ENCODE data around the gene HTRA2. TPM values are rescaled to one million over a fixed set of nuclear protein-coding genes. Genes with fewer than 3 reads are reported as not detected.
A peak's percentile ranks its signal among the peaks of the same experiment; 100 is the strongest.

Gene HTRA2
- polyA plus RNA-seq, 1 donor, result 28.8 TPM

DNA sequence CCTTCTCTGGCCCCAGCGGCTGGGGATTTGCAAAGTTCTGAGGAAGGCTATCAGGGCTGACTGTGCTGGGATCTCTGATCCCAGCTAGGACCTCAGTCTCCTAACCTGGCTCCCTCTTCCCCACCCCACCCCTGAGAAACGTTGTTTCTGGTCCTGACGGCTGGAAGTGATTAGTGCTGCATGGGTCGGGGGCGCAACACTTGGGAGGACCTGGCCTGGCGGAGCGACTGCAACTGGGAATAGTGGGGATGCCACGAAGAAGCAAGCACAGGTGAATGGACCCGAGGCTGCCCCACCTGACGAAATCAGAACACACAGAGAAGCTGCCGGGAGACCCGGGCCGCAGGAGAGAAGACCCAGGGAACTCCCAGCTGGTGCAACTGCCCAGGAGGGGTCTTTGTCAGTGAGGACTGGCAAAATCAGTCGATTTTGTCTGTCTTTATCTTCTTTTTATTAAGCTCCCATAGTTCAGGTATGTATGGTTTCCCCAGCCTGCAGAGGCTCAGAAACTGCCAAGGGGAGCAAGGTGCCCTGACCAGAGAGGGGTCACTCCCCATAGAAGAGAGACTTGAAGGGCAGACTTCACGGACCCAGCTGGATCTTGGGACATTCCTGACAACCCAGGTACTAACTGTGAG is 29.7 kb upstream of the HTRA2 start:
- DNase-seq (ENCODE audit: low read depth), result no peak

DNA sequence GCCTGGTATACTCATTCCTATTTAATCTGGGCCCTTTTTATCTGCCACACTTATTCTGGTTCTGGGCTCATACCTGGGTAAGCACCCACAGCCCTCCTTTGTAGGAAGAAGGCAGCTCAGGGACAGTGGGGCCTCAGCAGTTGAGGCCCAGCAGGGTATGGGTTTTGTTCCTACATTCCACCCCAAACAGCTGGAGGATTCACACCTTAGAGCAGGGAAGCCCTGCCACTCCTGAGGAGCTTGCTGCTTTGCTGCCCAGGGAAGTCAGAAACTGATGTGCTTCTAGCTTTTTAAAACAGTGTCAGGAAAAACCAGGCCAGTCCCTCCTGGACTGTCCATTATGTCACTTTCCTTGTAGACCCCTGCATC is 29.2 kb upstream of the HTRA2 start:
- DNase-seq (ENCODE audit: low read depth), result no peak

DNA sequence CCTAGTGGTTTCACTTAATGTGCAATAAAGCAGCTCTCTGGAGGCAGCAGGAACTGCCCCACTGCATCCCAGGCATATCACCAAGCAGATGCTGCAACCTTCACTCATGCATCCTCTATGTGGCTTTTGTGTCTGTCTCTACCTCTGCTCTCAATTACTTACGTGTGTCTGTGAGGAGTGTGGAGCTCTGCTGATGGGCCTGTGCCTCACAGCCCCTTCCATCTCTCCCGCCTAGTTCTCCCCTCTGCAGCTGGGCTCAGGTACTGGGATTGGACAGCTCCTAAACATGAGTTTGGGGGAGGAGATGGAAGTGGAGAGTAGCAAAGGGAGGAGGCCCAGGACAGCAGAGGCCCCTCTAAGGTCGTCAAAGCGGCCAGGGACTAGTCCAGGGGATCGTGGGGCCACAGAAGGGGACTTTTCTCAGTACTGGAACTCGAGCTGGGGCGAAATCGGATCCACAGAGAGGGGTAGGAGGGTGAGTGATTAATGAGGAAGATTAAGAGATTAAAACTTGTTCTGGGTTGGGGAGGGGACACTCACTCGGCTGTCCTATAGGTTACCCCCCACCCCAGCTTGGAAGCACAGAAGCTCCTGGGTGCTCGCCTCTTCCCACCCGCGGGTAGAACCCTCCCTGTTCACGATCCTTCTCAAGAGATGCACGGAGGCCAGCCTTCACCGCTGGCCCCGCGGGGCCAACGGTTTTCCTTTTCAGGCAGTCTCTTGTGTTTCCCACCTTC is 28.2 kb upstream of the HTRA2 start:
- no peak for DNase-seq (ENCODE audit: low read depth)

DNA sequence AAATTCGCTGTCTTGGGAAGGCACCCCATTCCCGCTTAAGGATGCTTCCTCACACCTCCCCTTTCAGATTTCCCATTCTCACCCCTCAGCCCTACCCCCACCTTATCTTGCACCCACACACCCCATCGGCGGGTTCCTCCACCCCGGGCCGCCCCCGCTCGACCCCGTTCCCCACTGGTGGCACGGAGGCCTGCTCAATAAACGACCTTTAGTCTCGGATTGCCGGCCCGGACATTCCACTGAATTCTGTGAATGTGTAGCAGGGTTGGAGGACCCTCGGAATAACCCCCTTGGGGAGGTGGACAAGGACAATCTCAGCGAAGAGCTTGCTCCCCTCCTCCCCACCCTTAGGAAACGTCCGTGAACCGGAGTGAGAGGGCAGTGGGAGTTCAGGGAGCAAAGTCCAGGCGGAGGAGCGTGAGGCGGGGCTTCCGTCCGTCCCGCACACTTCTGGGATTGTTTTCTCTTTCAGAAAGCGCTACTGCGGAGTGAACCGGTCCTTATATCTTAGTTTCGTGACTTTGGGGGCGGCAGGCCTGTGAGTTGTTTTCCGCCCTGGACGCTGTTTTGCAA is 27.5 kb upstream of the HTRA2 start:
- DNase-seq (ENCODE audit: low read depth), result no peak

DNA sequence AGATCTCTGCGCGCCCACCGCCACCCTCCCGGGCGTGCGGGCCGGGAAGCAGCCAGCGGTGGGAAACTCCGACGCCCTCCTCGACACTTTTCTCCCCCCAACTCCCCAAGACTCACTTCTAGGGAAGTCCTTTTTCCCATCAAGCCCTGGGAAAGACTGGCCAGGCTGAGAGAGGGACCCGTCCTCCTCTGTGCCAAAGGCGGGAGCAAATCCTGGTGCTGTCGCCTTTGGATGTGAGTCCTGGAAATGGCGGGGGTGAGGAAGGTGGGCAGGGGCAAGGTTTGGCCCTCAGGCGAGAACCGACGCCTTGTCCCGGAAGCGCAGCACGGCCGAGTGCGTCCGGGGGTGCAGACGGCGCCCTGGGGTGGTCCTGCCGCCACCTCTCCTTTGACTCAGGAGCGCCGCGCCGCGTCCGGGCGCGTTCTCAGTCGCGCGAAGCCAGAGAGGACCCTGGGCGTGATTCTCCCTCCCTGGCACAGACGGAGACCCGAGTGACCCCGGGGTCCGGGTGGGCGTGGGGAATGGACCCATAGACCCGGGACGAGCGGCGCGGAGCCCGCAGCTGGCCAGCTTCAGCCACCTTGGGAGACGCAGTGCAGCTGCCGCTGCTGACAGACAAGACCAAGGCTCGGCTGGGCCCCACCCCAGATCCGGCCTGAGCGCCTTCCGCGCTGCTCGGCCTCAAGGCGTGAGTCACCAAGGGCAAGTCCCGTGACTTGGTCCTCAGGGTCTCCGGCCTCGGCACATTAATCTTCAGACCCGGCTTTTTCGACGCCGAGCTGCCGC is 26.8 kb upstream of the HTRA2 start:
- DNase-seq (ENCODE audit: low read depth), result no peak

DNA sequence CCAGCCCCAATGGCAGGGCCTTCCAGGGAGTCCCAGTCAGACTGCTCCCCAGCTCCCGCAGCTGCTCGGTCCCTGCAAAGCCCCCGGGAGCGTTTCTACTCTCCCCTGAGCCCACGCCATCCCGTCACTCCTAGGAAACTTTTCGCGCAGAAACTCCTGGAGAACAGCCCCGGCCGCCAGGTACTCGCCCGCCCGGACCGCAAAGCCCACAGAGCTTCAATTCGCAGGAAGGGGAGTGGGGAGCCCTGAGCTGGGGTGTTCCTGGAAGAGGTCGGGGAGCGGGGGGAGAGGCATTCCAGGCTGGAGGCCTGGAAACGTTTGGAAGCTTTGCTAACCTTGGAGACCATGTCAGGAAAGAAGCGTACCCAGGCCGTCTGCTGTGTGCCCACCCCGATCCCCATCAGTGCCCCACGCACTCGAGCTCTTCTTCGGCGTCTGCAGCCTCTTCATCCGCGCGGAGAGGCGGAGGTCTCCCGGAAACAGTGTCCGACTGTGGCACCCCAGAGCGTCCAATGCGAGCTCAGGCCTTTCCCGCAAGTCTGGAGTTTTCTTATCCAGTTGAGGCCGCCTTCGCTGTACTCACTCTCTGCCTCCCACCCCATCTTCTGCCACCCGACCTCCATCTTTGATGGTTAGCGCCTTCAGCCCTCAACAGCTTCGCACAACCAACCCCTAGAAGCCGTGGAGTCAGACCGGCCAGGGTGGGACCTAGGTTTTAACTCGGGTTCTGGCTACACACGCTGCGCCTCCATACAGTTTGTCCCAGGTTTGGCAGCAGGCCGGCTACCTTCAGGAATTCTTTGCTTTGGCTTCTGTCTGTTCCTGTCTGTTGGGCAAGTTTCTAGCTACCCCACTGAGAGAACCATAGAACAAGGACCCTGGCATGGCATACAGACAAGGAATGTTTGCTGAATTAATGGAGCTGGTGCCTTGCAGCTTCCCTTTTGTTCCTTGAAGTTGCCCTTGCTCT is 25.9 kb upstream of the HTRA2 start:
- DNase-seq (ENCODE audit: low read depth), result no peak

DNA sequence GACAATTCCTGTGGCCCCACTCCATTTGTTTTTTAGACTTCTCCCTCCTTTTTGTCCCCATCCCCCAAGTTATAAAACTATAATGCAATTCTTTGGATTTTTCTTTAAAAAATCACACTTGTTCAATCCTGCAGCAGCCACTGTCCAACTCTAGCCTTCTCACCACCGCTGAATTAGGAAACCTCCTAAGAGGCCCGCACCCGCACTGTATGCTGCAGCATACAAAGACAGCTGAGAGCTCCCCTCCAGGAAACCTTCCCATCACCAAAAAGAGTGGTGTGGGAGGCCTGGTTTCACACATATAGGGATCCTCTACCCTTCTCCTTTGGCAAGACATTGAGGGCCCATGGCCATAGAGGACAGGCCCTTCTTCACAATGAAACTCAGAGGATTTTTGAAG is 25.1 kb upstream of the HTRA2 start:
- no peak for DNase-seq (ENCODE audit: low read depth)

DNA sequence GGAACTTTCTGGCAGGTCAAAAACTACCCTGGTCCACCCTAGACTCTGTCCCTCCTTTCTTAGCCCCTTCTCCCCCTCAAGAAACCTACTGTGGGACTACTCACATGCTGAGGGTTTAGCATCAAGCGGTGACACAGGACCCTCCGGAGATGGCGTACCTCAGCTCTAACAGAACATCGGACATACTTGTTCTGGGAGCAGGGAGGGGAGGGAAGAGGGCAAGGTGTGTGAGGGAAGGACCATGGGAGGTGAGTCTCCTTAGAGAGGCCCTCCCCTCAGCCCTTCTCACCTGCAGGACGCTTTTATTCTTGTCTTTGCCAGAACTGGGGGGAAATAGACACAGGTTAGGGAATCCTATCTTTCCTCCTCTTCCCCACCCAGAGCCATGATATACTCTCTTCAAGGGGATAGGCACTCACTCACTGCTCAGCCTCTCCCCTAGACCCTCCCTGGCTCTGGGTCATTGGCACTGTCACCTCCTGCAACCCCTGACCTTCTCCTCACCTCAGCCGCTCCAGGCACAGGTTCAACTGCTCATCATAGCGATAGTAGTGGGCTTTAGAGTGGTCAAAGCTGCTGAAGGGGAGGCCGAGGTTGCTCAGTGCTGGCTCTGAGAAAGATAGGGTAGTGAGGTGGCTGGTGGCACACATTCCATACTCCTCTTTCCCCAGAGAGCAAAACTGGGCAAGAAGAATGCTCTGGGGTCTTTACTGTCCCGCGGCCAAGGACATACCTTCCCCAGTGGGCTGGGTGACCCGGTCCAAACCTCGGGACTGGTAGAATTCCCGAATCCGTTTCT is 24.1 kb upstream of the HTRA2 start:
- DNase-seq (ENCODE audit: low read depth), result no peak

DNA sequence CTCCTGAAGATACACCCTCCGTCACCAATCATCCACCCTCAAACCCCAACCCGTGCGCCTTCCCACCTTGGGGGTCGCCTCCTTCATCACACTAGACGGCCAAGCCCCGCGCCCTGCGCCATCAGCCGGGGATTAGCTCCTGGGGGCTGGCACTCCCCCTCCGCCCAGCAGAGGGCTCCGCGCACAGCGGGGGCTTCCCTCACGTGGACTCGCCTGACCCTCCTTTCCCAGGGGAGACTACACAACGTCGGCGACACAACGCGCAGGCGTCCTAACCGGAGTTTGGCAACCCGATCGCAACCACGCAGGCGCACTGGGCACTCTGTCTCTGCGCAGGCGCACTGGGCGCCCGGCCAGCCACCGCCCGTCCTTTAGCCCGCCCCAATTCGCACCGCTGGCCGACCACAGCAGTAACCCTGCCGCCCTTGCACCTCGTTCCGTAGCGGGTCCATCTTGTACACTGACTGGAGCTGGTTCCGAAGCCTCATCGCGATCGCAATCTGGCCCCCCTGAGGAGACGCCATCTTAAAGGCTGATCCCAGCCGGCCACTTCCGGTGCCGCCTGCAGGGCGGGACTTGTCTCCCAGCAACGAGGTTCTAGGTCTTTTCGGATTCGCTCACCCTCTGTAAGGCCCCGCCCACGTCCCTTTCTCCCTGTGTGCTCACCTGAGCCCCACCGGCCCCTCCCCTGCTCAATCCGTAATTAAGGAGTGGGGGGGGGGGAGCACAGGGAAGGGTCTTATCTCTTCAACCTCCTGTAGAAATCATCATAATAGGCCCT is 22.4 kb upstream of the HTRA2 start, which contains the start of gene PCGF1:
Gene PCGF1 (minus strand): TSS at position 551 of the 781 bp plus-strand sequence. CDS start 27 bp downstream, at position 524.
- peak; percentile 97 for DNase-seq (ENCODE audit: low read depth)

DNA sequence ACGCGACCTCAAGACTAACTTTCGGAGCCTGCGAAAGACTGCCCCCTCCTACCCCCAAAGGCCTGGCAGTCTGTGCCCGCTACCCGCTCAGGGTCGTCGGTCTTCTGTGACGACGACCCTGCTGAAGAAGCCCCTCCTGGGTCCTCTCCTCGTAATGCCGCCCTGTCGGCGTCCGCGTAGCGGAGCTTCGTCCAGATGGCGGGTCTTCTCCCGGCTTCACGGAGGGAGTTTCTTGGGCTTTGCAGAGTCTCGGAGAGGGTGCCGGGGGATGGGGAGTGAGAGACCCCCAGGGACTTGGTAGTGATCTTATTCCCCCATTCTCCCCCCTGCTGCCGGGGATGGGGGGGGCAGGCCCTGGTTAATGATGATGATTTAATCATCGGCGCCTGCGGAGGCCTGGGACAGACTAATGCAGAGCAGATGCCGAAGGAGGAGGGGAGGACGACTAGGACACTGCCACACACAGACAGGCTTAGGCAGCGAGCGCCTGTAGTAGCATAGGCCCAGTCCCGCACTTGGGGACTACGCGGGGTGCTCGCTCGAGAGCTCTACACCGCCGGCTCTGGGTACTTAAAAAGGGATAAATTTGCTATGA is 21.7 kb upstream of the HTRA2 start:
- no peak for DNase-seq (ENCODE audit: low read depth)

DNA sequence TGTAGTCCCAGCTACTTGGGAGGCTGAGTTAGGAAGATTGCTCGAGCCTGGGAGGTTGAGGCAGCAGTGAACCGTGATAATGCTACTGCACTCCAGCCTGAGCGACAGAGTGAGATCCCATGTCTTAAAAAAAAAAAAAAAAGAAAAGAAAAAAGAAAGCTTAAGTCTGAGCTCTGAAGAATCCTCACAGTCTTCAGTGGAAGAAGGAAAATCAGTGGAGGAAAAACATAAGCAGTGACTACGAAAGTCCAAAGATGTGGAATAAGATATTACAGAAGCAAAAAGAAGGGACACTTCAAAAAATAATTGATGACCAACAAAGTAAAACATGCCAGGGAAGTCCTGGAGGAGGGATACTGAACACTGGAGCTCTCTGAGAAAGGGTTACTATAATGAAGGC is 19.5 kb upstream of the HTRA2 start:
- no peak for DNase-seq (ENCODE audit: low read depth)

DNA sequence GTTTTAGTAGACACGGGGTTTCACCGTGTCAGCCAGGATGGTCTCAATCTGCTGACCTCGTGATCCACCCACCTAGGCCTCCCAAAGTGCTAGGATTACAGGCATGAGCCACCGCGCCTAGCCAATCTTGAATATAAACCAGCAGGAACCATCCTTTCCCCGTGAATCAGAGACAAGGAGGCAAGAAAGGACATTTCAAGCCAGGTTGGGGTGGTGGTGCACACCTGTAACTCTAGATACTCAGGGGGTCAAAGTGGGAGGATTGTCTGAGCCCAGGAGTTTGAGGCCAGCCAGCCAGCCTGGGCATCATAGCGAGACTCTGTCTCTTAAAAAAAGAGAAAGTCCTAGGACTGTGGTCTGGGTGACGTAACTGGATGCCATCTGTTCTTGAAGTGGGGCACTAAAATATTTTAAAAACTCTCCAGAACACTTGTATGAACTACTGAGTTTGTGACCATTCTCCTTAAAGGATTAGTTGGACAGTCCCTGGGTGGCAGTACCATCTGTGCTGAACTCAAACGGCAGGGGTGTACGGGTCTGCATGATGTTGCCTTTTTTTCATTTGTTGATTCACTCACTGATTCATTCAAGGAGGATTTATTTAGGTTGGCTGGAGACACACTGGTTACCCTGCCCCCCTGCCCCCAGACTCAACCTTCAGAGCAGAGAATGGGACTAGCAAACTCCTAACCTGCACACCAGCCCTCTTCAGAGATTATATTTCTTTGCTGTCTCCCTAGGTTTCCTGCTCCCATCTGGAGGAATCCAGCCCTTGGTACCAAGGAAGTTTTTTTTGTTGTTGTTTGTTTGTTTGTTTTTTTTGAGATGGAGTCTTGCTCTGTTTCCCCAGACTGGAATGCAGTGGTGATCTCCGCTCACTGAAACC is 18.4 kb upstream of the HTRA2 start:
- no peak for DNase-seq (ENCODE audit: low read depth)

DNA sequence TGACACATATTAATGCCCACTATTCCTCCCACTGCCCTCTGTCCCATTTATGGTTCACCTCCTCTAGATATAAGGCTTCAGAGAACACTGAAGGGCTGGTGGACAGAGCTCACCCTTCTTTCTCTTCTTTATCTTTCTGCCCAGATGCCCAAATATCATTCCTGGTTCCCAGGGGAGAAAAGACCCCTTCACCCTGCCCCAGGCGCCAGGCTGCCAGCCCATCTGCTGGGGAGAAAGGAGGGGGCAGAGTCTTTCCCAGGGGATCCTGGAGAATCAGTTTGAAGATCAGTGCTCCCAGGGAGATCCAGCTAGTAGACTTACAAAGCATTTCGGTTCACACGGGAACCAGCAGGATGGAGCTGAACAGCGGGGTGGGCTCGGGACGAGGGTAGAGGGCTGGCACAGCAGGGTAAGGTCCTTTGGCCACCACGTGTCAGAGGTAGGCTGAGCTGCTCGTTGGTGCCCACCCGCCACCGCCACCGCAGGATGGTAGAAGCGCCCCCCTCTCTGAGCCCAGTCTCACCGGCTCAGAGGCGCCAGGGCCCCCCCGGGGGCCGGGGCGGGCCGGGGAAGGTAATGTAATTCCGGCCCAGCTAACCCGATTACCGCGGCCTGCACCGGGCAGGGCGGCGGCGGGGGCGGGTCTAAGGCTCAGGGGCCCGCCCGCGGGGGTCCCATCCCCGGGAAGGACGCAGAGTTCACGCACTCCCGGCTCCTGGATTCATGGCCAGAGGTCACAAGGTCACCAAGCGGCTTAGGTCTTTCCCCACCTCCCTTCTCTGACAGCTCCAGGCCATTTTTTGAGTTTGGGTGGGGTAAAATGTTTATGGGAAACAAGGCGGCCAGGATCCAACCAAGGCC is 16.8 kb upstream of the HTRA2 start:
- DNase-seq (ENCODE audit: low read depth), result no peak

DNA sequence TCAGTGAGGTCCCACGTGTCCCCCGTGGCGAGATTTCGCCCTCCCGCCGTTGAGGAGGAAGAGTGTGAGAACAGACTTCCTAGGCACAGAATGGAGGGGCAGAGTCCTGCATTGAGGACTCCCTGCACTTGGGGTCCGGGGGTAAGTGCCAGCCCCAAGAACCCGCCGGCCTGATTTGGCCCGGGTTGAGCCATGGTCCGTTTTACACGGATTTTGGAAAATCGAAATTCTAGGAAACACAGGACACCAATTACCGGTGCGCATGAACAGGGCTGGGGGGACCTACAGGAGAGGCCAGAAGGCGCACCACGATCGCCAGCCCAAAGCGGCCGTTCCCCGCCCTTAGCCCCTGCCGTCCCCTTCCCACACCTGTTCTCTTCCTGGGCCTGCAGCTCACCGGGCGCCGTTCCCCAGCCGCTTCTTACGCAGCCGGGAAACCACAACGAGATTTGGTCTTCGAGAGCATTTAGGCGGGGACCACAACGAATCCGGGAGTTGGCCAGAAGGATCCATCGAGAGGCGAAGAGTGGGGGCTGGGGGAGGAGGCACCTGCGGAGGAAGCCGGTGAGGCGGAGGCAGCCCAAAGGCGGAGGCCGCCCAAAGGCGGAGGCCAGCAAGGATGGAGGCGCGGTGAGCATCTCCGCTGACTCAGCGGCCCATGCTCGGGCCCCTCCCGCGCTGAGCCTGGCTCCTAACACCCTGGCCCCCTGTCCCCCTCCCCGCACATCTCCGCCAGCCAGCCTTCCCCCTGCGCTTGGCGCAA is 15.9 kb upstream of the HTRA2 start:
- DNase-seq (ENCODE audit: low read depth), result no peak

DNA sequence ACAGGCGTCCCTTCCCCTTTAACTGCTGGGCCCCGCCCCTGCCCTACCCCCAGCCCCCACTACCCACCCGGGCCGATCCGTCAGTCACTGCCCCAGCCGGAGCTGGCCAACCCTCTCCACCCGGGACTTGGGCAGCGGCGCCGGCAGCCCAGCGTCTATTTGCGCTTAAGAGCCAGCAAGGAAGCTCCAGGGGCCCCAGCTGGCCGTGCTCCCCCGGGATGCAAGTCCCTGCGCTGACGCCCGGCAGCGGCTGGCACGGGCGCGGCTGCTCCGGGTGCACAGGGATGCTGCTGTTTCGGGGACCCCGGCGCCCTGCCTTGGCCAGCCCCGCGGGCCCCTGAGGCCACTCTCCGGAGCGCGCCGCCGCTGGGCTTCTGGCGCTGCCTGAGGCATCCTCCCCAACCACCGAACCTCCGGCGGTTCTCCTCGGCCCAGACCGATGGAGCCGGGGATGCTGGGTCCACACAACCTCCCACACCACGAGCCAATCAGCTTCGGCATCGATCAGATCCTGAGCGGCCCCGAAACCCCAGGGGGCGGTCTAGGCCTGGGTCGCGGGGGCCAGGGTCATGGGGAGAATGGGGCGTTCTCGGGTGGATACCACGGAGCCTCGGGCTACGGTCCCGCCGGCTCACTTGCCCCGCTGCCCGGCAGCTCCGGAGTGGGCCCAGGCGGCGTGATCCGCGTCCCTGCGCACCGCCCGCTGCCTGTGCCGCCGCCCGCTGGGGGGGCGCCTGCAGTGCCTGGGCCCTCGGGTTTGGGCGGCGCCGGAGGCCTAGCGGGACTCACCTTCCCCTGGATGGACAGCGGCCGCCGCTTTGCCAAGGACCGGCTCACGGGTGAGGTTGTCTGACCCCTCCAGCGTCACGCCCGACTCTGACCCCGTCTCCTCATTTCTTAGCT is 15.1 kb upstream of the HTRA2 start, which contains the start of gene TLX2:
Gene TLX2 (plus strand): TSS at position 83 of the 903 bp plus-strand sequence. CDS start 357 bp downstream, at position 440.
- DNase-seq (ENCODE audit: low read depth), result no peak

Measured in forelimb muscle (tissue), 1 donor.